Measurements from ENCODE around the gene CTBP2.

The CTBP2 gene

DNA sequence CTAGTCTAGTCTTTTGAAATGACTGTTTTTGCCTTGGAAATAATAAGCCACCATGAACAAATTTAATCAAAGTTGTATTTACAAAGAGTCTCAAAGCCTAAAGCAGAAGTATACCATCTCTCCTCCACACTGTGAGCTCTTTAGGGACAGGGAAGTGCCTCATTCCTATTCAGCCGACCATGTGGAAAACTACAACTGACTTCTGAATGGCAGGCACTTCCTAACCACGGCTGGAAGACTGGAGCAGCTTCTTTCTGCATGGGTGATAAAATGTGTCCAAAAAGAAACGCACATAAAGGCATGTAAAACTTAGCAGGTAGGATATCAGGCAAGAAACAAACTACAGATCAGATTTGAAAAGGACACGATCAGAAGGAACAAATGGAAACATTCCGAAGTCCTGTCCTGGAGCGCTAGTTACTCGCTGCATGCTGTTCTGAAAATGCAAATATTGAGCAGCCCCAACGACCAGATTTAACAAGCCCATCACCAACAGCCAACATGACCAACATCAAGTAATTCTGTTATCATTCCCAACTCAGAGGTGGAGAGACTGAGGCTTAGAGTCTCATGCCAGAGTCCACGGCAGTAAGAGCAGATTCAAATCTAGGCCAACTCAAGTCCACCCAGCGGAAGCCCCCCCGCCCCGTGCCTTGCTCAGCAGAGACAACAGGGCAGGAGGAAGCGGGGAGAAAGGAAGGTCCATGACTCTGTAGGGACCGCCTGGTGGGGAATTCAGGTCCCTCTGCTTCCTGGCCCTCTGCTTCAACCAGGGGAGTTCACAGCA, 26.5 kb downstream of the CTBP2 start:
- no peak for TF ChIP-seq RAD21 (IDR thresholded peaks at IDR 0.05; ENCODE audit: low read depth)
- TF ChIP-seq USF1 (IDR thresholded peaks at IDR 0.05), result no peak
- no peak for TF ChIP-seq YY1 (IDR thresholded peaks at IDR 0.05; ENCODE audit: low read depth)
- TF ChIP-seq TAF1 (IDR thresholded peaks at IDR 0.05; ENCODE audit: low read depth), result no peak

DNA sequence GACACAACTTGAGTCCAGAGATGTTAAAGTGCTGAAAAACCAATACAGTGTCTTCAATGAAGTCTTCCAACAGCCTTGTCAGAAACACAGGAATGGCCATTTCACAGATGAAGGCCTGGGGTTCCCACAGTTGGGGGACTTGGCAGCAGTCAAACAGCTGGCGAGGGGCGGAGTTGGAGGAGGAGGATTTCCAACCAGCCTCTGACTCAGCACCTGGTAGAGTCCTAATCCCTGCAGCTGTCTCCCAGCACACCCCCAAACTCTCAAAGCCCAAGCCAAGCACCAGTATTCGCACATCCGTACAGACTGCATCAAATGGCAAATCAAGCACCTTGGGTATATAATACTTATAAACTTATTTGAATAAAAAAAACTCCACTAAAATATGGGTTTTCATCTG, 28.0 kb downstream of the CTBP2 start:
- TF ChIP-seq MAX (IDR thresholded peaks at IDR 0.05) (no peak), USF1 (IDR thresholded peaks at IDR 0.05) (no peak), NFIC (IDR thresholded peaks at IDR 0.05) (no peak), EP300 (IDR thresholded peaks at IDR 0.05; ENCODE audit: borderline replicate concordance) (no peak), REST (IDR thresholded peaks at IDR 0.05; ENCODE audit: low read depth) (no peak), YY1 (IDR thresholded peaks at IDR 0.05; ENCODE audit: low read depth) (no peak), CEBPB (IDR thresholded peaks at IDR 0.05) (no peak), TEAD4 (IDR thresholded peaks at IDR 0.05) (no peak), EGR1 (IDR thresholded peaks at IDR 0.05) (no peak), CREB1 (IDR thresholded peaks at IDR 0.05; ENCODE audit: low read depth) (no peak)

DNA sequence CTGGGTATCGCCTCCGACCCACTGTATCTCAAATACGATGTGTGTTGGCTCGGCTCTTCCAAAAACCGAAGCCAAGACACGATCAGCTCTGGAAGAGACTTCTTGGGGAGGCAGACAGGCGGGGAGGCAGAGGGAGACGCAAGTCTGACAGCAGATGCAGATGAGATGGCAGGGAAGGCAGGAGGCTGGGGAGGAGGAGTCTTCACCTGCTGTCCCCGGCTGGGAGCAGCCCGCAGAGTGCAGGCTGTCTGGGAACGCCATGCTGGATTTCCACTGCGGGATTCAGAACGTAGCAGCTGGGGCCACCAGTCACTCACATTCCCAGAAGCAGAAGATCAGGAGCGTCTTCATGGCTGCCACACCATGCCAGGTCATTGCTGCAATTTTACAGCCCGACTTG, 29.4 kb downstream of the CTBP2 start:
- TF ChIP-seq USF1 (IDR thresholded peaks at IDR 0.05) (no peak), TCF12 (IDR thresholded peaks at IDR 0.05; ENCODE audit: low read depth) (no peak), REST (IDR thresholded peaks at IDR 0.05; ENCODE audit: low read depth) (no peak), RAD21 (IDR thresholded peaks at IDR 0.05; ENCODE audit: low read depth) (no peak), TAF1 (IDR thresholded peaks at IDR 0.05; ENCODE audit: low read depth) (no peak), FOXM1 (IDR thresholded peaks at IDR 0.05; ENCODE audit: borderline replicate concordance, low read depth) (no peak), CEBPB (IDR thresholded peaks at IDR 0.05) (no peak), CREB1 (IDR thresholded peaks at IDR 0.05; ENCODE audit: low read depth) (no peak), EP300 (IDR thresholded peaks at IDR 0.05; ENCODE audit: borderline replicate concordance) (no peak), ZBTB7A (IDR thresholded peaks at IDR 0.05; ENCODE audit: low read depth) (no peak), YY1 (IDR thresholded peaks at IDR 0.05; ENCODE audit: low read depth) (no peak)

GRCh38 chr10:125130260-125130659, 30.1 kb downstream of the CTBP2 start:
- no peak for TF ChIP-seq EP300 (IDR thresholded peaks at IDR 0.05; ENCODE audit: borderline replicate concordance)
- no peak for TF ChIP-seq TAF1 (IDR thresholded peaks at IDR 0.05; ENCODE audit: low read depth)
- TF ChIP-seq EGR1 (IDR thresholded peaks at IDR 0.05), result no peak
- TF ChIP-seq YY1 (IDR thresholded peaks at IDR 0.05; ENCODE audit: low read depth), result no peak
- TF ChIP-seq TEAD4 (IDR thresholded peaks at IDR 0.05), result no peak
- no peak for TF ChIP-seq REST (IDR thresholded peaks at IDR 0.05; ENCODE audit: low read depth)

- no peak for TF ChIP-seq REST (IDR thresholded peaks at IDR 0.05; ENCODE audit: low read depth)
- no peak for TF ChIP-seq TAF1 (IDR thresholded peaks at IDR 0.05; ENCODE audit: low read depth)
- no peak for TF ChIP-seq EP300 (IDR thresholded peaks at IDR 0.05; ENCODE audit: borderline replicate concordance)
- TF ChIP-seq CEBPB (IDR thresholded peaks at IDR 0.05), result no peak
- TF ChIP-seq NFIC (IDR thresholded peaks at IDR 0.05), result no peak
- no peak for TF ChIP-seq RAD21 (IDR thresholded peaks at IDR 0.05; ENCODE audit: low read depth)
- TF ChIP-seq ZBTB7A (IDR thresholded peaks at IDR 0.05; ENCODE audit: low read depth), result no peak
- TF ChIP-seq CREB1 (IDR thresholded peaks at IDR 0.05; ENCODE audit: low read depth), result no peak
- TF ChIP-seq TCF12 (IDR thresholded peaks at IDR 0.05; ENCODE audit: low read depth), result no peak
- no peak for TF ChIP-seq FOXM1 (IDR thresholded peaks at IDR 0.05; ENCODE audit: borderline replicate concordance, low read depth)
- TF ChIP-seq EGR1 (IDR thresholded peaks at IDR 0.05), result no peak
- TF ChIP-seq USF1 (IDR thresholded peaks at IDR 0.05), result no peak
- no peak for TF ChIP-seq MAX (IDR thresholded peaks at IDR 0.05)
- TF ChIP-seq TEAD4 (IDR thresholded peaks at IDR 0.05), result no peak
- TF ChIP-seq YY1 (IDR thresholded peaks at IDR 0.05; ENCODE audit: low read depth), result no peak
These were observed 31.3 kb downstream of the CTBP2 start for GRCh38 chr10:125129076-125129458.

All from Ishikawa (cell line).